Ovary (tissue), 9 donors: ENCODE results near the gene MYADML2. TPM values are rescaled to one million over a fixed set of nuclear protein-coding genes. Genes with fewer than 3 reads are reported as not detected.
A peak's percentile ranks its signal among the peaks of the same experiment; 100 is the strongest.

Experiments used
- DNase-seq, 5 donors: peaks; one replicate each; pipeline ENCODE4 v3.0.0-alpha.2; 2019 to 2020
- H3K27ac ChIP-seq, 2 donors: fragments of 200-600 bp; one replicate each; pipeline versions ENCODE4 v1.5.1 to v1.8.0; 2019 to 2022
- H3K27me3 ChIP-seq: fragments of 200-600 bp; one replicate; pipeline ENCODE4 v1.8.0; 2022
- H3K36me3 ChIP-seq: fragments of 200-600 bp; sonication (generic); one replicate; pipeline ENCODE4 v1.5.1; 2019
- H3K4me1 ChIP-seq: one replicate; pipeline ENCODE4 v1.8.1; 2013; ENCODE audit warnings: mild to moderate bottlenecking, moderate library complexity; ENCODE audit not compliant: insufficient read depth
- H3K4me3 ChIP-seq: fragments of 200-600 bp; sonication (generic); one replicate; pipeline ENCODE4 v1.5.1; 2017
- H3K9me3 ChIP-seq, 2 donors: fragments of 200-600 bp in 1 of 2; sonication (generic) in 1 of 2; one replicate each; pipeline versions ENCODE4 v1.5.1 to v1.8.1; 2013 to 2019; ENCODE audit warnings: mild to moderate bottlenecking in 1 of 2, moderate library complexity in 1 of 2
- CTCF ChIP-seq, 3 donors: fragments of 450-650 bp in 2 of 3; fragments of 200-600 bp in 1 of 3; IDR thresholded peaks; one replicate each; pipeline versions ENCODE4 v1.5.1 to v1.8.0; 2016 to 2022; ENCODE audit warnings: antibody characterized with exemption in 3 of 3, mild to moderate bottlenecking in 1 of 3
- EP300 ChIP-seq: sonication (generic); formaldehyde crosslinking; IDR thresholded peaks from one replicate; pipeline ENCODE4 v1.6.1; 2017; ENCODE audit warnings: antibody characterized with exemption
- POLR2A ChIP-seq: fragments of 450-650 bp; IDR thresholded peaks from one replicate; pipeline ENCODE4 v1.6.1; 2017; ENCODE audit warnings: antibody characterized with exemption, mild to moderate bottlenecking, moderate library complexity
- WGBS, 3 donors: extraction: QIAGEN DNeasy Blood & Tissue Kit in 1 of 3; methylation state at CpG; one replicate each; pipeline versions ENCODE4 v1.1.5 to v1.1.7; 2013 to 2017; 5-methylcytosine and 5-hydroxymethylcytosine counted together
- intact Hi-C, 4 donors: fragments of 100-400 bp; cut with DNase I; formaldehyde crosslinking; loops; one replicate each; pipeline versions ENCODE4 v1.11.0 to v1.15.1; 2022 to 2023
- polyA plus RNA-seq, 2 donors: library from polyadenylated mRNA; stranded (reverse); fragments of 200-250 nt in 1 of 2; fragments of 350-450 nt in 1 of 2; fragmentation: Illumina TruSeq in 1 of 2; extraction: RNeasy Lipid Tissue Mini Kit (QIAGEN cat#74804) in 1 of 2; gene quantifications; one replicate each; pipeline ENCODE4 v1.2.3, GENCODE V29; 2013 to 2014
- total RNA-seq, 7 donors: library from RNA; depleted of rRNA in 2 of 7; stranded (reverse); fragments of >200 nt in 2 of 7; fragmentation: NEBNext Ultra II Directional in 3 of 7; extraction: Animal tissue kit (Norgen Biotek cat#: 25700) in 3 of 7; gene quantifications; one replicate each; pipeline versions ENCODE4 v1.1.0 to v1.2.4, GENCODE V29; 2016 to 2023
- donor health status: DM: no; HTN: no; CAD: no; lungs with moderate emphysema.
- donor health status: DM: no; HTN: no; CAD: no.
- donor health status: Bipolar disorder and iron deficiency.
- donor health status: DM: yes; HTN: yes; CAD: no.
- donor health status: DM: no; HTN: no; CAD: no.
- donor health status: DM: yes; HTN: yes; CAD: no.

MYADML2 gene
- total and polyA plus RNA-seq, 9 donors, result not detected

- Histone ChIP-seq H3K27ac (no peak overlapping the region), H3K9me3 (no peaks in the 10 kb centered on the region), H3K27me3 (peaks cover 5% of the 10 kb centered on the region), H3K36me3 (no peaks in the 10 kb centered on the region), H3K4me3 (no peak overlapping the region), H3K4me1 (peaks cover under 1% of the 10 kb centered on the region)
- TF ChIP-seq POLR2A, result no peak
- TF ChIP-seq EP300, result no peak
- TF ChIP-seq CTCF (IDR thresholded peaks at IDR 0.05), result no peak
- WGBS, 3 donors, result 10 to 37% (median 12%) methylated on average over 19 to 80 of the region's 82 CpGs
- intact Hi-C loops, result loop anchor here in 3 of 4 donors (5.0 kb wide), 3 partner anchors 40 to 190 kb away; no protein-coding TSS in a partner anchor
- DNase-seq, result no peak
Observed at GRCh38 chr17:81961521-81962498, 14.8 kb upstream of the MYADML2 start.

- peak in 2 of 5 donors; percentile 27 to 56 for DNase-seq
- no peak for TF ChIP-seq POLR2A
- TF ChIP-seq EP300, result no peak
- no peak for TF ChIP-seq CTCF (IDR thresholded peaks at IDR 0.05)
- Histone ChIP-seq H3K4me1 (no peaks in the 10 kb centered on the region), H3K4me3 (no peak within 1 kb of the TSS), H3K27me3 (peaks cover 5% of the 10 kb centered on the region), H3K36me3 (no peaks in the 10 kb centered on the region), H3K9me3 (no peaks in the 10 kb centered on the region), H3K27ac (no peak within 1 kb of the TSS)
- 1 to 2% (median 2%) methylated on average over 21 to 63 of the region's 65 CpGs for WGBS, 3 donors
- intact Hi-C loops, result loop anchor here in 3 of 4 donors (5.0 kb wide), 3 partner anchors 41 to 191 kb away; no protein-coding TSS in a partner anchor
Observed at GRCh38 chr17:81961087-81961511, 14.1 kb upstream of the MYADML2 start, which contains the start of gene NOTUM. Gene NOTUM, minus strand, starts transcription at chr17:81961187. Its CDS starts 278 bp downstream, at chr17:81960909.

GRCh38 chr17:81960130-81960958, 13.3 kb upstream of the MYADML2 start:
- no peaks in the 10 kb centered on the region for H3K36me3 ChIP-seq
- intact Hi-C loops, result loop anchor here in 3 of 4 donors (5.0 kb wide), 3 partner anchors 42 to 192 kb away; no protein-coding TSS in a partner anchor
- whole genome bisulfite sequencing, 3 donors, result 1% methylated on average over 63 to 98 of the region's 98 CpGs
- no peak overlapping the region for H3K27ac ChIP-seq
- H3K27me3 ChIP-seq, result peaks cover 5% of the 10 kb centered on the region
- no peak for TF ChIP-seq CTCF (IDR thresholded peaks at IDR 0.05)
- DNase-seq, result peak in 2 of 5 donors; percentile 25 to 42
- no peaks in the 10 kb centered on the region for H3K9me3 ChIP-seq
- no peak overlapping the region for H3K4me3 ChIP-seq
- no peaks in the 10 kb centered on the region for H3K4me1 ChIP-seq
